ENCODE results near the gene ANGPTL2. TPM values are rescaled to one million over a fixed set of nuclear protein-coding genes. Genes with fewer than 3 reads are reported as not detected.

Gene ANGPTL2
- total and polyA plus RNA-seq, 4 donors = 0.93 to 3.2 (median 1.9) TPM

- Histone ChIP-seq H3K4me3 (ENCODE audit: low read depth in 1 of 3, low read length in 3 of 3) (no peak overlapping the region), H3K4me1 (ENCODE audit: control insufficient read depth in 4 of 4, insufficient read depth in 4 of 4, low read length in 3 of 4) (no peaks in the 10 kb centered on the region), H3K9ac (ENCODE audit: low read depth in 1 of 2, low read length in 2 of 2) (no peak overlapping the region), H3K27me3 (ENCODE audit: control insufficient read depth in 4 of 4, insufficient read depth in 4 of 4, low read length in 3 of 4) (no peaks in the 10 kb centered on the region), H3K9me3 (ENCODE audit: control insufficient read depth in 4 of 4, low read length in 3 of 4) (no peaks in the 10 kb centered on the region), H3K36me3 (ENCODE audit: control insufficient read depth in 4 of 4, insufficient read depth in 3 of 4, low read depth in 1 of 4, low read length in 3 of 4) (no peaks in the 10 kb centered on the region), H3K27ac (ENCODE audit: low read depth in 1 of 2, low read length in 2 of 2) (no peak overlapping the region)
- 91% methylated on average over 4 of the region's 4 CpGs for WGBS
- TF ChIP-seq SP1 (IDR thresholded peaks at IDR 0.05) (no peak), ZBTB33 (IDR thresholded peaks at IDR 0.05) (no peak), EGR1 (IDR thresholded peaks at IDR 0.05; ENCODE audit: low read depth in 2 of 2) (no peak), FOXA2 (IDR thresholded peaks at IDR 0.05) (no peak), JUND (IDR thresholded peaks at IDR 0.05) (no peak), RAD21 (IDR thresholded peaks at IDR 0.05) (no peak), TAF1 (conservative IDR thresholded peaks at IDR 0.05) (no peak), CTCF (IDR thresholded peaks at IDR 0.05; ENCODE audit: low read depth, low read length, missing input control) (no peak), RXRA (IDR thresholded peaks at IDR 0.05) (no peak), YY1 (IDR thresholded peaks at IDR 0.05) (no peak), MAX (IDR thresholded peaks at IDR 0.05) (no peak), GABPA (IDR thresholded peaks at IDR 0.05 in 1 of 2, conservative IDR thresholded peaks at IDR 0.05 in 1 of 2) (no peak), HNF4A (conservative IDR thresholded peaks at IDR 0.05) (no peak), HNF4G (IDR thresholded peaks at IDR 0.05) (no peak), ATF3 (IDR thresholded peaks at IDR 0.05) (no peak), FOXA1 (IDR thresholded peaks at IDR 0.05) (no peak), NR2F2 (IDR thresholded peaks at IDR 0.05) (no peak), REST (IDR thresholded peaks at IDR 0.05) (no peak)
- DNase-seq (ENCODE audit: low spot score) = no peak
These were observed 47.6 kb downstream of the ANGPTL2 start for GRCh38 chr9:127074561-127075548.
